H9 (cell line): ENCODE data around the gene EIF4H. TPM values are rescaled to one million over a fixed set of nuclear protein-coding genes. Genes with fewer than 3 reads are reported as not detected.

Source experiments
- DNase-seq: peaks from one replicate; pipeline ENCODE4 v3.0.0-alpha.2; 2017
- H2AFZ ChIP-seq: one replicate; pipeline ENCODE4 v1.6.1; 2013; ENCODE audit warnings: mild to moderate bottlenecking, low read length, control low read depth, moderate library complexity
- H2AK5ac ChIP-seq: 2 replicates; pipeline ENCODE4 v1.6.1; 2013; ENCODE audit warnings: low read length, control low read depth, mixed read lengths; ENCODE audit not compliant: insufficient read length
- H2BK120ac ChIP-seq: one replicate; pipeline ENCODE4 v1.6.1; 2013; ENCODE audit warnings: low read depth, mild to moderate bottlenecking, low read length, control low read depth, inconsistent platforms; ENCODE audit not compliant: poor library complexity, severe bottlenecking
- H2BK12ac ChIP-seq: 2 replicates; pipeline ENCODE4 v1.6.1; 2013; ENCODE audit warnings: low read length, control low read depth, mixed read lengths, low read depth; ENCODE audit not compliant: insufficient read length
- H2BK15ac ChIP-seq: 2 replicates; pipeline ENCODE4 v1.6.1; 2013; ENCODE audit warnings: low read depth, low read length, control low read depth
- H2BK20ac ChIP-seq: one replicate; pipeline ENCODE4 v1.6.1; 2013; ENCODE audit warnings: low read depth, mild to moderate bottlenecking, low read length, control low read depth, inconsistent platforms; ENCODE audit not compliant: poor library complexity, severe bottlenecking
- H2BK5ac ChIP-seq: 2 replicates; pipeline ENCODE4 v1.6.1; 2013; ENCODE audit warnings: low read length, control low read depth, mixed read lengths; ENCODE audit not compliant: insufficient read length
- H3K14ac ChIP-seq: 2 replicates; pipeline ENCODE4 v1.6.1; 2013; ENCODE audit warnings: low read length, control low read depth; ENCODE audit not compliant: insufficient read depth
- H3K18ac ChIP-seq: 2 replicates; pipeline ENCODE4 v1.6.1; 2013; ENCODE audit warnings: low read depth, mild to moderate bottlenecking, mixed read lengths, low read length, control low read depth; ENCODE audit not compliant: insufficient read length
- H3K23ac ChIP-seq: 2 replicates; pipeline ENCODE4 v1.6.1; 2013; ENCODE audit warnings: low read length, control low read depth, mixed read lengths, low read depth; ENCODE audit not compliant: insufficient read length
- H3K23me2 ChIP-seq: 2 replicates; pipeline ENCODE4 v1.6.1; 2013; ENCODE audit warnings: low read depth, mild to moderate bottlenecking, mixed read lengths, low read length, control low read depth; ENCODE audit not compliant: insufficient read length, poor library complexity, severe bottlenecking
- H3K27ac ChIP-seq: 2 replicates; pipeline ENCODE4 v1.5.1; 2013; ENCODE audit warnings: low read length, control low read depth, mixed read lengths, low read depth; ENCODE audit not compliant: insufficient read length
- H3K27me3 ChIP-seq: 2 replicates; pipeline ENCODE4 v1.6.1; 2013; ENCODE audit warnings: low read length, control low read depth, inconsistent platforms; ENCODE audit not compliant: insufficient read depth
- H3K4ac ChIP-seq: 2 replicates; pipeline ENCODE4 v1.6.1; 2013; ENCODE audit warnings: low read depth, mild to moderate bottlenecking, control low read depth, inconsistent platforms, low read length, moderate library complexity
- H3K4me1 ChIP-seq: 2 replicates; pipeline ENCODE4 v1.6.1; 2013; ENCODE audit warnings: low read length, control low read depth, inconsistent platforms; ENCODE audit not compliant: insufficient read depth
- H3K4me2 ChIP-seq: 2 replicates; pipeline ENCODE4 v1.6.1; 2013; ENCODE audit warnings: low read length, control low read depth, mixed read lengths; ENCODE audit not compliant: insufficient read length, insufficient read depth
- H3K56ac ChIP-seq: 2 replicates; pipeline ENCODE4 v1.6.1; 2013; ENCODE audit warnings: low read depth, mild to moderate bottlenecking, mixed read lengths, low read length, control low read depth; ENCODE audit not compliant: insufficient read length
- H3K79me1 ChIP-seq: 2 replicates; pipeline ENCODE4 v1.6.1; 2013; ENCODE audit warnings: low read depth, mild to moderate bottlenecking, moderate library complexity, low read length, control low read depth, inconsistent platforms; ENCODE audit not compliant: insufficient read depth, poor library complexity, severe bottlenecking
- H3K79me2 ChIP-seq: 2 replicates; pipeline ENCODE4 v1.6.1; 2013; ENCODE audit warnings: low read length, control low read depth, inconsistent platforms; ENCODE audit not compliant: insufficient read depth
- H3K9ac ChIP-seq: 2 replicates; pipeline ENCODE4 v1.6.1; 2013; ENCODE audit warnings: low read length, control low read depth, mixed read lengths; ENCODE audit not compliant: insufficient read length; ENCODE audit errors: extremely low read depth
- H3K9me3 ChIP-seq: one replicate; pipeline ENCODE4 v1.6.1; 2013; ENCODE audit warnings: low read depth, low read length, inconsistent platforms; ENCODE audit not compliant: control insufficient read depth
- H3T11ph ChIP-seq: one replicate; pipeline ENCODE4 v1.6.1; 2013; ENCODE audit warnings: mild to moderate bottlenecking, low read length, control low read depth, inconsistent platforms
- H4K20me1 ChIP-seq: one replicate; pipeline ENCODE4 v1.6.1; 2013; ENCODE audit not compliant: control insufficient read depth, insufficient read length, insufficient read depth
- H4K5ac ChIP-seq: 2 replicates; pipeline ENCODE4 v1.6.1; 2013; ENCODE audit warnings: low read depth, mild to moderate bottlenecking, mixed read lengths, low read length, control low read depth; ENCODE audit not compliant: insufficient read length
- H4K8ac ChIP-seq: replicated peaks from 2 replicates; pipeline ENCODE4 v1.6.1; 2013; ENCODE audit warnings: low read length, control low read depth, mixed read lengths, low read depth; ENCODE audit not compliant: insufficient read length
- H4K91ac ChIP-seq: 2 replicates; pipeline ENCODE4 v1.6.1; 2013; ENCODE audit warnings: low read depth, mild to moderate bottlenecking, moderate library complexity, mixed read lengths, low read length, control low read depth; ENCODE audit not compliant: insufficient read length
- H3K27ac Mint-ChIP-seq, 3 experiments: 2 replicates in 2 of 3; 3 replicates in 1 of 3; pipeline ENCODE4 v1.8.0; 2020 to 2021; ENCODE audit warnings: mixed read lengths in 3 of 3, mild to moderate bottlenecking in 1 of 3, moderate library complexity in 1 of 3
- H3K27me3 Mint-ChIP-seq: 2 replicates; pipeline ENCODE4 v1.8.0; 2021; ENCODE audit warnings: low read depth, mild to moderate bottlenecking, moderate library complexity, mixed read lengths
- H3K36me3 Mint-ChIP-seq, 3 experiments: 2 replicates in 2 of 3; 3 replicates in 1 of 3; pipeline ENCODE4 v1.8.0; 2020 to 2021; ENCODE audit warnings: low read depth in 3 of 3, mixed read lengths in 3 of 3; ENCODE audit not compliant: insufficient read depth in 1 of 3
- H3K4me1 Mint-ChIP-seq, 2 experiments: 2 replicates each; pipeline ENCODE4 v1.8.0; 2020; ENCODE audit warnings: mixed read lengths in 2 of 2
- H3K4me3 Mint-ChIP-seq, 2 experiments: 2 replicates in 1 of 2; 3 replicates in 1 of 2; pipeline ENCODE4 v1.8.0; 2020 to 2021; ENCODE audit warnings: mild to moderate bottlenecking in 2 of 2, mixed read lengths in 2 of 2, moderate library complexity in 1 of 2
- H3K9me3 Mint-ChIP-seq, 2 experiments: 2 replicates in 1 of 2; 3 replicates in 1 of 2; pipeline ENCODE4 v1.8.0; 2020; ENCODE audit warnings: mild to moderate bottlenecking in 2 of 2, mixed read lengths in 2 of 2, moderate library complexity in 1 of 2
- CTCF ChIP-seq: fragments of 200-600 bp; sonication (generic); conservative IDR thresholded peaks from 3 replicates; pipeline ENCODE4 v1.8.0; 2021; ENCODE audit warnings: antibody characterized with exemption, mild to moderate bottlenecking
- WGBS: extraction: QIAGEN DNeasy Blood & Tissue Kit; methylation state at CpG from one replicate; pipeline ENCODE4 v1.1.7; 2013; ENCODE audit warnings: missing lambda C conversion rate, low lambda C conversion rate, mixed read lengths; ENCODE audit not compliant: insufficient read length; ENCODE audit errors: extremely low coverage; 5-methylcytosine and 5-hydroxymethylcytosine counted together
- total RNA-seq: library from RNA; stranded (reverse); gene quantifications from 2 replicates; pipeline ENCODE4 v1.2.1, GENCODE V29; 2021

EIF4H gene
- total RNA-seq, 1 experiment from 2014 or later = 363 TPM

GRCh38 chr7:74212661-74213060 is 38.5 kb downstream of the EIF4H start:
- H3T11ph ChIP-seq = no peak overlapping the region
- no peak overlapping the region for H4K5ac ChIP-seq
- Mint-ChIP-seq H3K27me3 (no peaks in the 10 kb centered on the region; the same call in 1 of the 2 replicates), H3K4me1 (peaks cover 0 to 5% of the 10 kb centered on the region in 2 experiments; a peak in 1 of 4 replicates), H3K36me3 (no peaks in the 10 kb centered on the region), H3K9me3 (no peaks in the 10 kb centered on the region), H3K4me3 (no peak overlapping the region), H3K27ac (no peak overlapping the region)
- no peaks in the 10 kb centered on the region for H3K4me1 ChIP-seq
- no peak overlapping the region for H3K4ac ChIP-seq
- no peaks in the 10 kb centered on the region for H3K79me1 ChIP-seq
- no peak overlapping the region for H2AK5ac ChIP-seq
- no peak overlapping the region for H3K18ac ChIP-seq
- H2BK12ac ChIP-seq = no peak overlapping the region
- H4K8ac ChIP-seq = no peak overlapping the region
- no peak overlapping the region for H3K27ac ChIP-seq
- H3K56ac ChIP-seq = no peak overlapping the region
- H2BK20ac ChIP-seq = no peak overlapping the region
- no peaks in the 10 kb centered on the region for H3K79me2 ChIP-seq
- H3K9ac ChIP-seq = no peak overlapping the region
- H4K91ac ChIP-seq = no peak overlapping the region
- no peak overlapping the region for H3K23ac ChIP-seq
- no peak overlapping the region for H2AFZ ChIP-seq
- no peak for DNase-seq
- H3K14ac ChIP-seq = no peak overlapping the region
- no peak overlapping the region for H2BK120ac ChIP-seq
- TF ChIP-seq CTCF = no peak
- H2BK15ac ChIP-seq = no peak overlapping the region
- H2BK5ac ChIP-seq = no peak overlapping the region
- no peaks in the 10 kb centered on the region for H4K20me1 ChIP-seq
- no peaks in the 10 kb centered on the region for H3K9me3 ChIP-seq
- H3K23me2 ChIP-seq = no peaks in the 10 kb centered on the region
- no CpG with 5 or more reads among the region's 11 CpGs for WGBS
- H3K27me3 ChIP-seq = no peaks in the 10 kb centered on the region
- no peak overlapping the region for H3K4me2 ChIP-seq
